ENCODE data around the gene PILRA.
"Not testable (repeated sequence)": the region's sequence is repeated elsewhere in the genome, so short reads cannot be mapped to it uniquely, and the experiment has no call there.

PILRA gene

DNA sequence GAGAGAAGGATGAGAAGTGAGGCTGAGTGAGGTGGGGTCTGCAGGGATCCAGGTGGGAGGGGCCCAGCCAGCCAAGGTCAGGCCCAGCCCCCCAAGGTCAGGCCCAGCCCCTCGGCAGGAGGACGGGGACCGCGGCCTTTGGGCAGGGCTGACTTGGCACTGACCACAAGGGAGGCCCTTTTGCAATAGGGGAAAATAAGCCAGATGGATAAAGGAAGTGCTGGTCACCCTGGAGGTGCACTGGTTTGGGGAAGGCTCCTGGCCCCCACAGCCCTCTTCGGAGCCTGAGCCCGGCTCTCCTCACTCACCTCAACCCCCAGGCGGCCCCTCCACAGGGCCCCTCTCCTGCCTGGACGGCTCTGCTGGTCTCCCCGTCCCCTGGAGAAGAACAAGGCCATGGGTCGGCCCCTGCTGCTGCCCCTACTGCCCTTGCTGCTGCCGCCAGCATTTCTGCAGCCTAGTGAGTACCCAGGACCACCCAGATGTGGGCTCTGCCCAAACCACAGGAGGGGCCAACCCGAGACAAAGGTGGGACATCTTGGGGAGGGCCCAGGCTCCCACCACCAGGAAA, at the start of gene PILRA:
TSS of gene PILRA (plus strand) at position 227 of the 571 bp plus-strand sequence. CDS start at position 397, 170 bp downstream.
- DNase-seq (ENCODE audit: low spot score), result peak; percentile 37

DNA sequence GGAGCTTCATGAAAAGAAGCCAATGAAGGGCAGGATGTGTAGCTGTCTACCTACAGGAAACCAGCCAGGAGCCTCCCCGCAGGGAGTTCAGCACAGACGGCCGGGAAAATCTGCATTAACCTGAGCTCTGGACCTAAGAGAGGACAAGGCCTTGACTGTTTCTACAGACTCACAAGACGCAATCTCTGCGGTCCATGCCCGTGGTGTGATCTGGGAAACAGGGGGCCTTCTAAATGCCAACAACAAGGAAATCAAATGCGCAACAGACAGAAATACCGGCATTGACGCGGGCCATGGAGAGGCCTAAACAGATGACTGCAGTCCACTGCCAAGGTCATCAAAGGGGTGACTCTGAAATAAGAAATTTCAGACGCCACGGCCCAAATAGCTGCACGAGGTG, 49.1 kb upstream of the PILRA start:
- not testable (repeated sequence) for DNase-seq (ENCODE audit: low spot score)

DNA sequence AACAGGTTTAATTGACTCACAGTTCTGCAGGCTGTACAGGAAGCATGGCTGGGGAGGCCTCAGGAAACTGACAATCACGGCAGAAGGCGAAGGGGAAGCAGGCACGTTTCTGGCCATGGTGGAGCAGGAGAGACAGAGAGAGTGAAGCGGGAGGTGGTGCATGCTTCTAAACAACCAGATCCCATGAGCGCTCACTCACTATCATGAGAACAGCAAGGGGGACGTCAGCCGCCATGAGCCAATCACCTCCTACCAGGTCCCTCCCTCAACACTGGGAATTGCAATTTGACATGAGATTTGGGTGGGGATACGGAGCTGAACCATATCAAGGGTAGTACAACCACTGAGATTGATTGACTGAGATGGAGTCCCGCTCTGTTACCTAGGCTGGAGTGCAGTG, 47.6 kb upstream of the PILRA start:
- not testable (repeated sequence) for DNase-seq (ENCODE audit: low spot score)

DNA sequence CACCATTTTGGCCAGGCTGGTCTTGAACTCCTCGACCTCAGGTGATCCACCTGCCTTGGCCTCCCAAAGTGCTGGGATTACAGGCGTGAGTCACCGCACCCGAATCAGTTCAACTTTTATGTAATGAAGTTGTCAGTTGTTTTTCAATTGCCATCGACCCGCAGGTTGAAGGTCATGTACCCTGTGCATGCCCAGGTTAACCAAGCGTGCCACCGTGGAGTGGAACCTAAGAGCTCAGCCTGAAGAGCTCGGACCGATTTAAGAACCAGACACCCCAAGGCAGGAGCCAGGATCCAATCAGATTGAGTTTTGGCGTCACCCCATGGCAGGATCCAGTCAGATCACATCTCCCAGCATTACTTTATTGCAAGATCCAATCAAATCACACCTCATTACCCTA, 46.4 kb upstream of the PILRA start:
- DNase-seq (ENCODE audit: low spot score), result not testable (repeated sequence)

DNA sequence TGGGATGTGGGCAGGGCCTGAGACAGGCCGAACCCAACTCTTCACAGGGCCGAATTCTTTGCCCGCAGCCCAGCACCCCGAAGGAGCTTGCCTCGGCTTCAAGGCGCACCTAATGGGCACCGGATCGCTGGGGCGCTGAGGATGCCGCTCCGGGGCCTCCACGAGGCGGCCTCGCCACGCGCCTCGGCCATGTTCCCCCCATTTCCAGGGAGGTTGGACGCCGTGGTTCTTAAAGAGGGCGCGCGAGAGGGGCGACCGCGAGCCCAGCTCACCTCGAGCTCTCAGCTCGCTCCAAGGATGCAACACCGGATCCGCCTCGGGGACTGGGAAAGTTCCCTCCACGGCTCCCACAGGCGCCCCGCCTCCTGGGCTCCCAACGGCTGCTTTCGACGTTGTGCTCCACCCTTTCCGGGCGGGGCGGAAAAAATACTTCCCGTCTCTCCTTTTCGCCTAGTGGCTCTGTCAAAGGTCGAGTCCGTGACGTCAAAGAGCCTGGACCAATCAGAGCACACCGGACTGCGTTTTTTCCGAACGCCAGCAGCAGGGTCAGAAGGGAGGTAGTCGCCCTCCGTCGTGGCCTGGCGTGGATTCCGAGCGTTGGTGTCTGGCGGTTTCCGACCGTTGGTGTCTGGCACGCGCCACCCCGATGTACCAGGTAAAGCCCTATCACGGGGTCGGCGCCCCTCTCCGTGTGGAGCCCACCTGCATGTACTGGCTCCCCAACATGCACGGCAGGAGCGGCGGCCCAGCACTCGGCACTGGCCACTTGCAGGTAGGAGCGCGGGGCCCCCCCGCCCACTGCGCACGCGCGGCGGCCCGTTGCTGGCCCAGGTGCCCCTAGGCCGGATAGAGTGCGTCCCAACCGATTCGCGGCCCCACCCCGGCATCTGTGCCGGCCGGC, 37.5 kb upstream of the PILRA start:
- peak; percentile 88 for DNase-seq (ENCODE audit: low spot score)

DNA sequence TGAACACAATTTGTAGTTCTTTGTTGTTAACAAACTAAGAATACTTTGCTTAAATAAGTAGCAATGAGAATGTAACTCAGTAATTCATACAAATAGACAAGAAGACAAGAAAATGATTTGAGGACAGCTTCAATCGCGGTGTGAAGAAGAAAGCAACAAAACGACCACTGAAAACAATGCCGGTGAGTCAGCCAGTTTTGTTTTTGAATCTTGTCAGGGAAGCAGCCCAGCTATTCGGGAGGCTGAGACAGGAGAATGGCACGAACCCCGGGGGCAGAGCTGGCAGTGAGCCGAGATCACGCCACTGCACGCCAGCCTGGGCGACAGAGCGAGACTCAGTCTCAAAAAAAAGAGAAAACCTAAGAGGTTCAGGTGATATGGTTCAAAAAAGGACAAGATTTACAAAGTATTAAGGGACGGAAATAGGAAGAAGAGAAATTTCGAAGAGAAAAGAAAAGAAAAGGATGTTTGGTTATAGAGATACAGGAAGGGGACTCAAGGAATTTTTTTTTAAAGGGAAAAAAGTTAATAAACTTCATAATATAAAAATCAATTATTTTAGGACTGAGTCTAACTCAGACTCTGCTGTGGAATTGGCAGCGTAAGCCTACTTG, 35.1 kb upstream of the PILRA start:
- DNase-seq (ENCODE audit: low spot score), result not testable (repeated sequence)

GRCh38 chr7:100341286-100341685, 32.0 kb upstream of the PILRA start:
- not testable (repeated sequence) for DNase-seq (ENCODE audit: low spot score)

DNA sequence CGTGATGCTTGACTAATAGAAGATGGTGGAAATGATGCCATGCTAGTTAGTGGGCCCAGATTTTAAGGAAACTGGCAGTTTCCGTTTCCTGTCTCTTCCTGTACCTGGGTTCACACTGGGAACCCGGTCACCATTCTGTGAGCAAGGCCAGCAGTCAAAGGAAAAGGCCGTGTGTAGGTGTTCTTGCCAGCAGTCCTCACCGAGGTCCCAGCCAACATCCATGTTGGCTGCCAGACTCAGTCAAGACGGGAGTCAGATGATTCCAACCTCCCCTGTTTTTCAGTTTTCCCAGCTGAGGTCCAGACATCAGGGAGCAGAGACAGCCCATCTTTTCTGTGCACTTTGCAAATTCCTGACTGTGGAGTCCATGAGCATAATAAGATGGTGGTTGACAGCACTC, 30.5 kb upstream of the PILRA start:
- peak; percentile 28 for DNase-seq (ENCODE audit: low spot score)

GRCh38 chr7:100344124-100344559, 29.1 kb upstream of the PILRA start:
- DNase-seq (ENCODE audit: low spot score), result peak; percentile 20

- peak; percentile 44 for DNase-seq (ENCODE audit: low spot score)
Observed at GRCh38 chr7:100344560-100345287, 28.6 kb upstream of the PILRA start.

GRCh38 chr7:100345288-100345672, 28.0 kb upstream of the PILRA start:
- DNase-seq (ENCODE audit: low spot score), result peak; percentile 42

GRCh38 chr7:100346921-100347320, 26.4 kb upstream of the PILRA start:
- no peak for DNase-seq (ENCODE audit: low spot score)

DNA sequence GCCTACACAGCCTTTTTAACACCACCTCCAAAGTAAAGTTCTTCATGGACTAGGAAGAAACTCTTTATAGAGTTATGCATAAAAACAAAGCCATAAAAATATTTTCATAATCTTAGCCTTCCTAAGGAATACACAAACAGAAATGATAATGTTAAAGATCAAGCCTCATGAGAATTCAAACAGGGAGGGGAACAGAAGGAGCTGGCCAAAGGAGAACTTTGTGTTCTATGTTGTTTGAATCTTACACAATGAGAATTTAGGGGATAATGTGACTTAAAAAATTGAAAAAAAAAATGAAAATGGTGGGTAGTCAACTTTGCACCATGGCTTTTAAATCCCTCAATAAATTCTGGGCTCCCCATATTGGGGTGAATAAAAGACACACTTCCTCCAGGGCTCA, 24.5 kb upstream of the PILRA start:
- no peak for DNase-seq (ENCODE audit: low spot score)

- no peak for DNase-seq (ENCODE audit: low spot score)
Observed at GRCh38 chr7:100349757-100350156, 23.5 kb upstream of the PILRA start.

GRCh38 chr7:100351657-100352058, 21.6 kb upstream of the PILRA start:
- DNase-seq (ENCODE audit: low spot score), result no peak

- not testable (repeated sequence) for DNase-seq (ENCODE audit: low spot score)
Observed at GRCh38 chr7:100352230-100352781, 21.0 kb upstream of the PILRA start.

DNA sequence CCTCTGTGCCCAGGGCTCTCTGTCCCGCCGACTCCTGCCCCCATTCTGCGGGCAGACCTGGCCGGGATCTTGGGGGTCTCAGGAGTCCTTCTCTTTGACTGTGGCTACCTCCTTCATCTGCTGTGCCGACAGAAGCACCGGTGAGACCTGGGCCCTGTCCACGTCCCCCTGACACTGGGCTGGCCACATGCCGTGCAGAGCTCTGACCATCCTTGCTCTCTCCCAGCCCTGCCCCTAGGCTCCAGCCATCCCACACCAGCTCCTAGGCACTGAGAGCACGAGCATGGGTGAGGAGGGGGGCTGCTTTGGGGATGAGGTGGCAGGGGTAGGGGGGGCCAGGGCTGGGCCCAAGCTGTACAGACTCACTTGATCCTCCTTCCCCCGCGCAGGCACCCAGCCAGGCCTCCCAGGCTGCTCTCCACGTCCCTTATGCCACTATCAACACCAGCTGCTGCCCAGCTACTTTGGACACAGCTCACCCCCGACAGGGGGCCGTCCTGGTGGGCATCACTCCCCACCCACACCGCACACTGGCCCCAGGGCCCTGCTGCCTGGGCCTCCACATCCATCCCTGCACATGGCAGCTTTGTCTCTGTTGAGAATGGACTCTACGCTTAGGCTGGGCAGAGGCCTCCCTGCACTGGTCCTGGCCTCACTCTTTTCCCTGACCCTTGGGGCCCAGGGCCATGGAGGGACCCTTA, 20.2 kb upstream of the PILRA start:
- no peak for DNase-seq (ENCODE audit: low spot score)

DNA sequence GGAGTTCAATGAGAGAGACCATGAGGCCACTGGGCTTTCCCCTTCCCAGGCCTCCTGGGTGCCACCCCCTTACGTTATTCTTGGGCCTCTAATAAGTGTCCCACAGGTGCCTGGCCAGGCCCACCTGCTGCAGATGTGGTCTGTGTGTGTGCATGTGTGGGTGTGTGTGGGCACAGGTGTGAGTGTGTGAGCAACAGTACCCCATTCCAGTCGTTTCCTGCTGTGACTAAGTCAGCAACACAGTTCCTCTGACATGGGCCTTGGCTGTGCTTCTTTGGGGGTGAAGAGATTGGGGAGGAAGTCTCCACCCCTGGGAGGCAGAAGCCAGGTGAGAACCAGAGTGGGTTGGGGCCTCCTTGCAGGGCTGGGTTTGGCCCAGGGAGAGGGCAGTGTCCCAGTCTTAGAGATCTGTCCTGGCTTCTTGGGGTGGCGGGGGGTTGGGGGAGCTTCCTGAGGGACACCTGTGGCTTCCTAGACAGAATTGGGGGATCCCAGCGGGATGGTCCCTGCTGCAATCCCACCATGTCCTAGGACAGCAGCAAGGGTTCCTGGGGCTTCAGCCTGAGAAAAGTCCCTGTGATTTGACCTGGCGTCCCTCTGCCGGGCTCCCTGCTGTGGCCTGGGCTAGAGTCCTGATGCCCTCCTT, 19.5 kb upstream of the PILRA start:
- DNase-seq (ENCODE audit: low spot score), result no peak

DNA sequence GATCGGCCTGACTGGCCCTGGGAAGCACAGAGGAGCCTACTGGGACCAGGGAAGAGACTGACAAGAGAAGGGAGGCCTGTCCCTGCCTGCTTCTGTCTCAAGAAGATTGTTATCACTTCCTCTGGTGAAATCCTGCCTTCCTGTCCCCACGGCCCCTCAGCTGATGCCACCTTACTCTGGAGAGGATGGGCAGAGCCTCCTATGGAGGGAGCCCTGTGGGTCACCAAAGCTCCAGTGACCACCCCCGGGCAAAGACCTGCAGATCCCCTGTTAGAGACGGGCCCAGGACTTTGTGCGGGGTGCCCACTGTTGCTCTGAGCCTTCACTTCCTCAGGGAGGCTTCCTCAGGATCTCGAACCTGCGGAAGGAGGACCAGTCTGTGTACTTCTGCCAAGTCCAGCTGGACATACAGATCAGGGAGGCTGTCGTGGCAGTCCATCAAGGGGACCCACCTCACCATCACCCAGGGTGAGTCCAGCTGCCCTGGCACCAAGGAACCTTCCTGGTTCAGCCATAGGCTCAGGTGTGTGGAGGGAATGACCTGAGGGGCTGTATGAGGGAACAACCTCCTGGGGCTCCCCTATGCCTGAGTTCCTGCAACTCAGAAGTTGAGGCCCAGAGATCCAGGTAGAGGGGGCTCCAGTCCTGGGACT, 16.7 kb upstream of the PILRA start:
- no peak for DNase-seq (ENCODE audit: low spot score)

DNA sequence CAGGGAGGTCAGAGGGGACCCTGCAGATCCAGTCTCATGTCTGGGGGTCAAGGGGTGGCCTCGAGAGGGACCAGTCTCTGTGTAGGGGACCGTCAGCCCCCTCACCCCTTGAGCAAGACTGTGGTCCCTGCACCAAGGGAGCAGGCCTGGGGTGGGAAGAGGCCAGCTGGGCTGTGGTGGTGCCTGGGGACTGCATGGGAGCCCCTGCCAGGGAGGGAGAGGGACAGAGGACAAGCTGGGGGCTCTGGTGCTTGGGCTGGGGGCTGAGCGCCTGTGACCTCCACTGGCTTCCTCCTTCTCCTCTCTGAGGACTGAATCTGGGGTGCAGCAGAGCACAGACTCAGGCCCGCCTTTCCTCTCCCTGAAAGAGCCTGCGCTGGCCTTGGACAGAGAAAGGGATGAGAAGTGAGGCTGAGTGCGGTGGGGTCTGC, 16.1 kb upstream of the PILRA start:
- no peak for DNase-seq (ENCODE audit: low spot score)
